Hematopoietic multipotent progenitor cell treated with erythropoietin and hydrocortisone succinate and interleukin-3 and kit ligand, for 17 days (in vitro differentiated cells): ENCODE measurements around the gene JADE2.

ENCODE experiments used
- DNase-seq: peaks from one replicate; pipeline ENCODE4 v3.0.0-alpha.2; 2015; ENCODE audit warnings: low spot score

The JADE2 gene

DNA sequence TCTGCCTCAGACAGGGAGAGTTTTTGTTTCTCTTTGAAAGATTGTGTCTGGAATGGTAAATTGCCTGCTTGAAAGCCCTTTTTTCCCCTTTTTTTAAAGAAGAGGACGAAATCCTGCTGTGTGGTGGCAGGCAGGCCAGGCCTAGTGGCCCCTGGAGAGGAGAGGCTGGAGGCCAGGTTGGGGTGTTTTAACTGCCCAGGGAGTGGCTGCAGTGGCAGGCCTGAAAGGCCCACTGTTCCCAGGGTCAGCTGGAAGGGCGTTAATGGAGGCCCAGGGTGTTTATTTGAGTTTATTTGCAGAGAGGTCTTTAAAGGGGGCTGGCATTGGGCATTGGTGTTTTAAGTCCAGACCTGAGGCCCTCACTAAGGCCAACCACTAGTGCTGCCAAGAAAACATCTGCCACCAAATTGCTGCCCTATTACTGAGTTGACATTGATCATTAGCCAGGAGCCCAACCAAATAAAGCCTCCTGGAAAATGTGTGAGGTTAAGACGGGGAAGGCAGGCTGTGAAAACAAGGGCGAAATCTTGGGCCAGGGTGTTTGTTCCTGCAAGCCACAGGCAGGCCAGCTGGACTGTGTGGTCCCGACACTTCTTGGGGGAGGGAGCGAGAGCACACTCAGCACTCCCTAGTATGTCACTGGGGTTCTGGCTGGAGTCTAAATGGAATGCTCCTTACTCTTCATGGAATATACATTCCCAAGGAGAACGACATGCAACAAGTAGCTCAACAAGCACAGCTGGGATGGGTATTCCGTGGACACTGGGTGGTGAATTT is 5.0 kb downstream of the JADE2 start:
- no peak for DNase-seq

- DNase-seq, result no peak
Measured at GRCh38 chr5:134533115-134533815, 7.8 kb downstream of the JADE2 start.

DNA sequence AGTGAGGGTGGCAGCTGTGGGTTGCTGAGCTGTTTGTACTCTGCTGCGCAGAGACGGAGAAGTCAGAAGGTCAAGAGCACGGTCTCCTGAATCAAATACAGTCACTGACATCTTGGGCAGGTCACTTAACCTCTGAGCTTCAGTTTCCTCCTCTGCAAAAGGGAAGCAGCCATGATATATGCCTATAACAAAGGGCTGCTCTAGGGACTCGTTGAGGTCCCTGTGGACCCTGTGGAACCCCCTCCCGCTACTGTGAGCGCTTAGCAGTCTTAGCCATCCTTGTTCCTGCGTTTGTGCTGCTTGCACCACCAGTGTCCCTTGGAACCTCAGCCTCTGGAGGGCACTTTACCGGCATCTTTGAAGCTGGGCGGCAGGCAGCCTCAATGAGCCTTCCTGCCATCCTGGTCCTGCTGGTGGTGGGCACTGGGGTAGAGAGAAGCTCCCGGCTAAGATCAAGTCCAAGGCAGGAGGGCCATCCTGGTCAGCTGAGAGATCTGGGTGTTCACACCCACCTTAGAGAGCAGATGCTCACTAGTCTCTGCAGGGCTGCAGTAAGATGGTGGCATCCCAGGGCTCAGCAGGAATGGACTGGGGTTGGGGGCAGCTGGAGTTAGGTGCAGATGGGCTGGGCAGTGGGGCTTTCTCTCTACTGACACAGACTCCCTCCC is 8.7 kb downstream of the JADE2 start:
- DNase-seq, result no peak

GRCh38 chr5:134534726-134535110 is 9.2 kb downstream of the JADE2 start:
- no peak for DNase-seq

GRCh38 chr5:134536876-134537275 is 11.4 kb downstream of the JADE2 start:
- no peak for DNase-seq

DNA sequence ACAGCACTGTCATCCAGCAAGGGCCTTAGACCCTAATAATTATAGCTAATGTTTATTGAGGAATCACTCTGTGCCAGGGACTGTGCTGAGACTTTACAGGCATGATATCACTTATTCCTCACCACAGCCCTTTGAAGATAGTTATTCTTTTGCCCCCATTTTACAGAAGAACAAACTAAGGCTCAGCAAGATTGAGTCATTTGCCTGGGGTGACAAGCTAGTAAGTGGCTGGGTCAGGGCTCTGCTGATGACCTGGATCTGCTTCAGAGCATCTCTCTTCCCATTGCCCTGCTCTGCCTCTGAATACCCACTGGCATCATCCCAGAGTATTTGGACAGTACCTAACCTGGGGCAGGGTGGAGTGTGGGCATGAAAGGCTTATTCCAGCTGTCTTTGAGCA is 11.8 kb downstream of the JADE2 start:
- no peak for DNase-seq

- no peak for DNase-seq
Measured at GRCh38 chr5:134538296-134538695, 12.8 kb downstream of the JADE2 start.

DNA sequence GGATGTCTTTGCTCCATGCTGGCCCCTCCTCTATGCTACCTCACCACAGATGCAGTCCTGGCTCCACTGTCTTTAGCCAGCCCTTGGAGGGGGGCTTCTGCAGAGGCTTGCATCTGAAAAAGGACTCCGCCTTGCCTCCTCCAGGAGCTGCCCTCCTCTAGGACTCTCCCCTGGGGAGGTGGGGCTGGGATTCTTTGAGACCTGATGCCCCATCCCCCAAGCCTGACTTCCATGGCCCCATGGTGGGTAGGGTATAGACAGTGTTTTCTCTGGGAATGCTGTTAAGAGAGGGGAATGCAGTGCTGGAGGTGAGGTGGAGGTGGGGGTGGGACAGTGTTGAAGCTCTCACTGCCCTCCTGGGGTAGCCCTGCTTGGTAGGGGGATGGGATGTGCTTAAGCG is 14.3 kb downstream of the JADE2 start:
- no peak for DNase-seq

GRCh38 chr5:134540747-134541733 is 15.6 kb downstream of the JADE2 start:
- no peak for DNase-seq

DNA sequence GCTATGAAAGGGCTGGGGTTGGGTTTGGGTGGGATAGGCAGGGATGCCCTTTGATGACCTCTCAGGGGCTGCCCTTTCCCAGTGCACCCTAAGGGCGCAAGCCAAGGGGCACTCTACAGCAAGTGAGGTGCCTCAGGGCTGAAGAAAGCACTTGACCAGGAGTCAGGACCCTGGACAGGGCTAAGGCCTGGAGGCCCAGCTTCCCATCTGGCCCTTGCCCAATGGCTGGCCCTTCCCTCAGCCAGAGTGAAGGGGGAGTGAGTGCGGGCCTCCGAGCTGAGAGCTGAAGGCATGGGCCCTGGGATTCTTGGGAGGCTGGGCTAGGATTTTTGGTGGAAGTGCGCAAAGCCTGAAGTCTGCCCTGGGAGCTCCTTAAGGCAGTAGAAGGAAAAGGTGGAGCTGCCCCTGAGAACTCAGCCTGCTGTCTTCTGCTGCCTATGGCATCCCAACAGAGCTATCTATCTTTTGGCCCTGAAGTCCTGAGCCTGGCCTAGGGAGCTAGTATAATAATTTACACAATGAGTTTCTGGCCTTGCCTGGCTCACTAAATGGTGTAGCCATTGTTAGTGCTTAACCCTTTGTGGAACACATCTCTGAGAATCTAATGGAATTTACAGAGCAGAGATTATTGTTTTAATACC is 16.4 kb downstream of the JADE2 start:
- no peak for DNase-seq

DNA sequence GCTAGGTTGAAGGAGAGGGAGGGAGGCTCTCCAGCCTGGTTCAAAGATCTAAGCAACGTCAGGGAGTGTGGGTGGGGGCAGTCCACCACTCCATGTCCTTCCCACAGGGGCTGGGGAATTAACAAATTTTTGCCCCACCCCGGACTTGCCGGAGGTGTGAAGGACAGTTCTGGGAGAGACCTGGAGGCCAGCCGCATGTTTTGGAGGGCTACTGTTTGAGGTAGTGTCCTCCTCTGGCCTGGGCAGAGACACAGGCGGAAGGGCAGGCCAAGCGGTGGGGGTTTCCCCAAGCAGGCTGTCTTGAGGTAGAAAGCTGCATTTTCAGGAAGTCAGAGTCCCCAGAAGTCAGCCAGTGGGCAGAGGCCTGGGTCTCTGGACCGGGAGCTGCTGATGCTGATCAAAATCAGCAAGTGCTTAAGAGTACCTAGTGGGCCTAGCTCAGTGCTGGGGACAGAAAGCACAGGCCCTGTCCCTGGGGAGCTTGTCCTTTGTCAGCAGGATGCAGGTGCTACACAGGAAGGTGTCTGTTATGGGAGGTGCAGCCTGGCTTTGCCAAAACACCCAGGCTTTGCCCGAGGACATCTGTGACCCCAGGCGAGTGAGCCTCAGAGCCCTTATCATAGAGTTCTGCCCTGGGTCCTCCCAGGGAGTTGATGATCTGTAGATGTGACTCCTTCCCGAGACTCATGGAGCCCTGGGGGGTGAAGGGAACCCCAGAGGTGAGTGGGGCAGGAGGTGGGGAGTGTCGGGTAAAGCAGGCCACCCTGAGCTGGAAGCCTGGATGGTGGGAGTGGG is 18.5 kb downstream of the JADE2 start:
- no peak for DNase-seq

DNA sequence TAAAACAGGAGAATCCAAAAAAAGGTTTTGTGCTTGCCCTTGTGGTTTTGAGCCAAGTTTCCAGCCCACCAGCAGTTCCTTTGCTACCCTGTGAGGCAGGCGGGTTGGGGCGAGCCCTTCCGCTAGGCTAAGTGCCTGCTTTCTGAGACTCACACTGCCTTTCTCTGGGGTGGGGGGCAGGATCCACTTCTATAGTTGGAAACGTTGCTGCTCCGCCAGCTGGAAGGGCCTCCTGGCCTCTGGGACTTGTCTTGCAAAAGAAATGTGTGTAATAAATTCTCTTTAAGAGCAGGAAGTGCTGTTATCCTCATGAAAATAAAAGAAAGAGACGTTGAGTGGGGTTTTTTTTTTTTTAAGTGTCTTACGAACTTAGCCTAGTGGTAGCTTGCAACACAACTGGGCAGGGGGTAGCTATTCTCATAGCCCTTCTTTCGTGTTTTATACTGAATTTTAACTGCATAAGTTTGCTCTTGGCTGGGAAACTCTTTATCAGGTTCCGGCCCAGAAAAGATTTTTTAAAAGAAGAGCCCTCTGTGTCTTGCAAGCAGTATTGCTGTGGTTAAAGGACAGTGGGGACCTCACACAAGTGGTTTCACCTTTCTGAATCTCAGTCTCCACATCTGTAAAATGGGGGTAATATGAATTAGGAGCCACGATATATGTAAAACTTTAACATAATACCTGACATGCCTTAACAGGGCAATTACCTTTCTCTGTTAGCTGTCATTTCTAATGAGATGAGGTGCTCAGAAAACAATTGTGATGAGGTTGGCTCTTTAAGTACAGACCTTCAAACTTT is 19.8 kb downstream of the JADE2 start:
- no peak for DNase-seq

DNA sequence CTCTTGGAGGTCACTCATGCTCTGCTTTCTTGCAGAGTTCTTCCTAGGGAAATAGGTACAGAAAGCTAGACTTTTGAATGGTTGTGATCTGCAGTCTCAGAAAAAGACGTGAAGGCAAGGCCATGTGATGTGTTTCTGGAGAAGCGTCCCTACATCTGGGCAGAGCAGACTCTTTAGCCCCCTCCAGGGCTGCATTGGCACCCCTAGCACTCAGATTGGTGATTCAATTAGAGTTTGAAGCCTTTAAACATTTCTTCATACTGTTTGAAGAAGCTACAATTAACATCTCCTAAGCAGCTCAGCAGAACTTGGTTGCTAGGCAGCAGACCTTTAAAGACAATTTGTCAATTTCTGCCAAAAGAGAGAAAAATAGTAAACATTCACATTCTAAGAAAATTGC is 21.6 kb downstream of the JADE2 start:
- no peak for DNase-seq

DNA sequence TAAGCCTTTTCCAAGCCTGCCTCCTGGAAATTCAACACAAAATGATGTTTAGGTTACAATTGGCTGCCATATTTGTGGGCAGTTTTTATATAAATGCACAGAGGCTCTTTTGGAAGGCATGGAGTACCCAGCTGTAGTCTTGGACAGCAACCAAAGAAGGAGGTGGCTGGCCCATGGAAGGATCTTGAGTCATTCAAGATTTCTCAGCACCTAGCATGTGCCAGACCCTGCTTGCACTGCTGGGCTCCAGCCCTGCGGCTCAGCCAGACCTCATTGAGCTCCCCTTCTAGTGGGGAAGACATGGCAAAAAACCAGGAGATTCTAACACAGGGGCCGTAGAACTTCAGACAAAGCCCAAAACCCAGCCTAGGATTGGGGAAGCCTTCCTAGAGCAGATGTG is 22.1 kb downstream of the JADE2 start:
- no peak for DNase-seq

- no peak for DNase-seq
Measured at GRCh38 chr5:134547999-134548658, 22.7 kb downstream of the JADE2 start.

- no peak for DNase-seq
Measured at GRCh38 chr5:134549714-134550113, 24.2 kb downstream of the JADE2 start.

- no peak for DNase-seq
Measured at GRCh38 chr5:134550271-134551214, 25.1 kb downstream of the JADE2 start.

DNA sequence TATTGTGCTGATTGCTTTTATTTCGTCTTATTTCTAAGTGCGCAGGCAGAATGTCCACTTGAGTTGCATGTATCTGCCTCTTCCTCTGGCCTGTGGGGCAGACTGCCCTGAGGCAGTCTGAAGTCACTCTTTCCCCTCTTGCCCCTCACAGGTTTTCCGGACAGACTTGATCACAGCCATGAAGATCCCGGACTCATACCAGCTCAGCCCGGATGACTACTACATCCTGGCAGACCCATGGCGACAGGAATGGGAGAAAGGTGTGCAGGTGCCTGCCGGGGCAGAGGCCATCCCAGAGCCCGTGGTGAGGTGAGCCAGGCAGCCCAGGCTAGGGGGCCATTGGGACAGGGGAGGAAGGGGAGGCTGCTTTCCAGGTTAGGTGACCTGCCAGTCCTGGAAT is 26.4 kb downstream of the JADE2 start:
- no peak for DNase-seq
